ENCODE results near the gene SS18L1.

SS18L1 gene

DNA sequence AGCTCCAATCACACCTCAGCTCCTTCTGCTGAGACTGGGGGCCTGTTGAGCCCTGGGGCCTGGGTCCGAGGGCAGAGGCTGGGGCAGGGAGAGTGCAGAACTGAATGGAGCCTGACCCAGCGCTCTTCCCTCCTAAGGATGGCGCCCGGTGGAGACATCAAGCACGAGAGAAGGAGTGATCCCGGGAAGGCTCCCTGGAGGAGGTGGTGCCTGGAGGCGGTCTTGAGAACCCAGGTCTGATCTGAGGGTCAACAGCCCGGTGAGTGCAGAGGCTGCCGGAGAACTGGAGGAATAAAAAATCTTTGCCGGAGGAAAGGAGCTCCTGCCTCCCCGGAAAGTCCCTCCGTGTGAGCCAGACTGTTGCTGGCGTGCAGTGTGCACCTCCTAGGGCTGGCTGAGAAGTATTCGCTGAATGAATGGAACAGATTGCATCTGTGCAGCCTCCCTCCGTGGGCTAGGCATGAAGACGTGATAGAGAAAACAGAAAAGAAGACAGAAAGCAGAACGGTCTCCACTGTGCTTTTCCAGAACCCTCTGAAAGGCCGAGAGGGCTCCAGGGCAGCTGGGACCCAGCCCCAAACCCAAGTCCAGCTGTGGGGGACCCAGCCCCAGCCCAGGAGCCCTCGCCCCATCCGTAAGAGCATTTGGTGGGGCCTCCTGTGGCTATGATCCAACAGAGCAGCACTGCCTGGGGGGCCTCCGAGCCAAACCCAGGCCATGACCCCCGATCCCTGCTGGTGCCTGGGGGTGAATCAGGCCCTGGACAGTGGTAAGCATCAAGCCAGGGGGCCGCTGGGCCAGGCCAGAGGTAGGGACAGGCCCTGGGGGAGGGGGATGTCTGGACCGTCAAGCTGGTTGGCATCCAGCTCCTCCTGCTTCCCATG, 83.4 kb downstream of the SS18L1 start:
- DNase-seq (ENCODE audit: low read depth) = no peak

DNA sequence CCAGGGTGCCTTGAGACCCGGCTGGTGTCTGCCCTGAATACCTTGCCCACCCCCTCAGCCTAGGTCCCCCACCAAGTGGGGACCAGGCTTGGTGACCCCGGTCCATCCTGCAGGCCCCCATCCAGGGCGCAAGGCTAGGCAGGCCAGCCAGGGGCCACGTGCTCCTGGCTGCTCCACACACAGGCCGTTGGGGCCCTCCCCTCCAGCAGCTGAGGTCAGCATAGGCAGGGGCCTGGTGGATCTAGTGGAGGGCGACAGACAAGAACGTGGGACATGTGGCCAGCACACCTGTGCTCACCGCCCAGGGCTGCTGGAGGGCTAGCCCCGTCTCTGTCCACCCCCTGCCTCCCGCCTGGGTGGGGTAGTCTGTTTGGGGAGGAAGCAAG, 84.0 kb downstream of the SS18L1 start:
- no peak for DNase-seq (ENCODE audit: low read depth)

DNA sequence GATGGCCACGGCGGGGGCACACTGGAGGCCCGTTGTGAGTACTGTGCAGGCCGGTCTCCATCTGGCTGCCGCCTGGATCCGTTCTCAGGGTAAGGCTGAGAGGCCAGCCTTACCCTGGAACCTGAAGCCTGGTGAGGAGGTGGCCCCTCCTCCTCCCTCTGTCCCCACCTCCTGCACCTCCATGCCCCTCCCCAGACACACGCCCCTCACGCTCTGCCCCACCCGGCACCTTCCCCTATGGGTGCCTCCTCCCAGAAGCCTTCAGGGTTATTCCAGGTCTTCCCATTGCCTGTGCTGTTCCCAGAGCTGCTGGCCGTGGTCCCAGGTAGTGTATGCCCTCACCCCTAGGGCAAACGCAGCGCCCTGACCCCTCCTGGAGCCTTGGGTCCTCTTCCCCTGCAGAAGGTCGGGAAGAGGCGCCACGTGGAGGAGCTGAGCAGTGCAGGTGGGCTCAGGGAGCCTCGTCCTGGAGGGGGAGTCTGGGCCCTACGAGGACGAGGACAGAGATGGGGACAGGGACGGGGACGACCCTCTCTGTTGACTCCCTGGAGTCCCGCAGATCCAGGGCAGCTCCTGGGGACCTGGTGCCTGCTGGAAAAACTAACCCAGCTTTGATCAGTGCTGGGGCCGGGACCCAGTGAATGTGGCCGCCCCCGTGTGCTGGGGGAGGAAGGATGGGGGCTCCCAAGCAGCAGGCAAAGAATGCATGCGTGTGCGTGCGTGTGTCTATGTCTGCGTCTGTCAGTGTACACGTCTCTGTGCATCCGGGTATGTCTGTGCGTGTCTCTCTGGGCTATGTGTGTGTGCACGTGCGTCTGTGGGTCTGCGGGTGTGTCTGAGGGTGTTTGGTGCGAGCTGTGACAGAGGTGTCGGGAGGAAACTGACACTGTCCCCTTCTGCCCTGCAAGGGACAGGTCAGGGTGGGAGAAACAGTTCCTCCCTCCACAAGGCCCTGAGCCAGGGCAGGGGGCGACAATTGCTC, 84.7 kb downstream of the SS18L1 start:
- DNase-seq (ENCODE audit: low read depth) = no peak

DNA sequence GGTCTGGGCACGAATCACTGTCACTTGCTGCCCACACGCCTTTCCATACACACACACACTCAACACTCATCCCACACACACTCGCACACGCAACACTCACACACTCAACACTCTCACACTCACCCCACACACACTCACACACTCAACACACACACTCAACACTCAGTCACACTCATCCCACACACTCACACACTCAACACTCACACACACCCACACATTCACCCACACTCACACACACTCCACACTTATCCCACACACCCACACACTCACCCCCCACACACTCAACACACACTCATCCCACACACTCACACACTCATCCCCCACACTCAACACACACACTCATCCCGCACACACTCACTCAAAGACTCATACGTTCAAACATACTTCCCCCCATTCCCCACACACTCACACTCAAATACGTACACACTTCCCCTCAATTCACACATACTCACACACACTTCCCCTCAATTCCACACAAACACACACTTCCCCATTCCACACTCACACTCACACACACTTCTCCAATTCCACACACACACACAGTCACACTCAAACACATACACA, 85.5 kb downstream of the SS18L1 start:
- DNase-seq (ENCODE audit: low read depth) = no peak

DNA sequence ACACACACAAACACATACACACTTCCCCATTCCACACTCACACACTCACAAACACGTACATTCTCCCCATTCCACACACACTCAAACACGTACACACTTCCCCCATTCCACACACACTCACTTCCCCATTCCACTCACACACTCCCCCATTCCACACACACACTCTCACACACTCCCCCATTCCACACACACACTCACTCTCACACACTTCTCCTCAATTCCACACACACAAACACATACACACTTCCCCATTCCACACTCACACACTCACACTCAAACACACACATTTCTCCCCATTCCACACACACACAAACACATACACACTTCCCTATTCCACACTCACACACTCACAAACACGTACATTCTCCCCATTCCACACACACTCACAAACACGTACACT, 86.1 kb downstream of the SS18L1 start:
- DNase-seq (ENCODE audit: low read depth) = no peak

DNA sequence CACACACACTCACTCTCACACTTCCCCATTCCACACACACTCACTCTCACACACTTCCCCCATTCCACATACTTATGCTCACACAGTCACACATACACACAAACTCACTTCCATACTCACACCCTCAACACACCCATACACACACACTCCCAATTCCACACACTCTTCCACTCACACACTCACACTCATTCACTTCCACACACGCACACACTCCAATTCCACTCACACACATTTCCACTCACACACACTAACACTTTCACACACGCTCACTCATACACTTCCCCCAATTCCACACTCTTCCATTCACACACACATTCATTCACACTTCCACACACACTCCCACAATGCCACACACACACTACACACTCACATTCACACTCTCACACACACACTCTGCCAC, 86.7 kb downstream of the SS18L1 start:
- no peak for DNase-seq (ENCODE audit: low read depth)

DNA sequence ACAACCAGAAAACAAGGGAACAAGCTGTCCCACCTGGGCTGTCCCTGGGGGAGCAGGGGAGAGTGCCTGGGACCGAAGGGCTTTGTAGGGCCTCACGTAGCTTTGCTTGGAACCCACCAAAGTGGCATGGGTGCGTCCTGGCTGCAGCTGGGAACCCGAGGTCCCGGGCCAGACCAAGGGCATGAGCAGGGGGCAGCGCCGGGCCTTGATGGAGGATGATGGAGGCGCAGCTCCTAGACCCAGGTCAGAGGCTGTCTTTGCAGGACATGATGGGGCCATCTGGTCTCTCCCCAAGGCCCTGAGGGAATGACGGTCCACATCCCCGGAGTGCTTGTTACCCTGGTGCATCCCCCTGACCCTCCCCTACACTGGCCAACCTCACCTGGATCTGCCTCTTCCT, 87.1 kb downstream of the SS18L1 start:
- DNase-seq (ENCODE audit: low read depth) = no peak

DNA sequence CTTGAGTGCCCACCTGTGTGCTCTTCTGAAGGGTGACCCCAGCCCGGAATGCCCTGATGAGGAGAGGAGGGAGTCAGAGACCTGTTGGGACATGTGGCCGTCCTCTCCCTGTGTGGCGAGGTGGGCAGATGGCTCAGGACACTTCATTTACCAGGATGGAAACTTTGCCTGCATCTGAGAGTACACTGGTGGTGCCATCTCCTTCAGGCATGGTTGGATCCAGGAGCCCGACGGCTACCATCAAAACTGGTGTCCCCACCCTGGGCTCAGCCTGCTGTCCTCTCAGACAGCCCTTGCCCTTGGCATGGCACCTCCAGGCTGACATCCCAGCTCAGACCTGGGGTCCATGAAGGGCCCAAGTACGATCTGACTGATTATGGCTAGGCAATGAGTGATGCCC, 87.7 kb downstream of the SS18L1 start:
- no peak for DNase-seq (ENCODE audit: low read depth)
